Osteoblast (primary cell): Measurements from ENCODE around the gene PRICKLE2. TPM values are rescaled to one million over a fixed set of nuclear protein-coding genes. Genes with fewer than 3 reads are reported as not detected.

Source experiments
- DNase-seq: peaks from one replicate; pipeline ENCODE4 v3.0.0; 2011; ENCODE audit warnings: low spot score, mixed read lengths; ENCODE audit not compliant: insufficient read length; ENCODE audit errors: missing footprints
- H2AFZ ChIP-seq: 2 replicates; pipeline ENCODE4 v1.6.0; 2011; ENCODE audit warnings: mild to moderate bottlenecking, low read length
- H3K27ac ChIP-seq: 2 replicates; pipeline ENCODE4 v1.5.1; 2011; ENCODE audit warnings: mild to moderate bottlenecking, low read depth, low read length, moderate library complexity
- H3K27me3 ChIP-seq: 2 replicates; pipeline ENCODE4 v1.6.0; 2012; ENCODE audit warnings: mild to moderate bottlenecking, control low read depth, inconsistent platforms, low read length, moderate library complexity; ENCODE audit not compliant: insufficient read depth
- H3K36me3 ChIP-seq: 2 replicates; pipeline ENCODE4 v1.5.1; 2011; ENCODE audit warnings: mild to moderate bottlenecking, low read length, control low read depth, moderate library complexity; ENCODE audit not compliant: insufficient read depth
- H3K4me1 ChIP-seq: 2 replicates; pipeline ENCODE4 v1.5.1; 2011; ENCODE audit warnings: mild to moderate bottlenecking, low read length, control low read depth, moderate library complexity; ENCODE audit not compliant: insufficient read depth
- H3K4me2 ChIP-seq: 2 replicates; pipeline ENCODE4 v1.6.0; 2011; ENCODE audit warnings: mild to moderate bottlenecking, low read length; ENCODE audit not compliant: insufficient read depth
- H3K4me3 ChIP-seq: fragments of 200-600 bp; sonication (generic); 3 replicates; pipeline ENCODE4 v1.5.1; 2012; ENCODE audit warnings: mild to moderate bottlenecking, low read length, inconsistent platforms; ENCODE audit not compliant: insufficient read depth
- H3K79me2 ChIP-seq: 2 replicates; pipeline ENCODE4 v1.6.0; 2012; ENCODE audit warnings: mild to moderate bottlenecking, low read length, control low read depth, inconsistent platforms; ENCODE audit not compliant: insufficient read depth
- H3K9me3 ChIP-seq: 2 replicates; pipeline ENCODE4 v1.5.1; 2011; ENCODE audit warnings: low read depth, low read length, control low read depth
- H4K20me1 ChIP-seq: 2 replicates; pipeline ENCODE4 v1.6.0; 2012; ENCODE audit warnings: mild to moderate bottlenecking, low read length, control low read depth; ENCODE audit not compliant: insufficient read depth
- CTCF ChIP-seq: IDR thresholded peaks from 2 replicates; pipeline ENCODE4 v1.5.1; 2011; ENCODE audit warnings: mild to moderate bottlenecking, low read depth, low read length, moderate library complexity; ENCODE audit errors: extremely low read depth
- total RNA-seq: library from RNA; depleted of rRNA; stranded (reverse); fragments of >200 nt; gene quantifications from 2 replicates; pipeline ENCODE4 v1.2.3, GENCODE V29; 2012

The PRICKLE2 gene
- total RNA-seq, 1 donor = 18.8 TPM

- Histone ChIP-seq H3K4me2 (no peak overlapping the region), H2AFZ (no peak overlapping the region), H3K4me1 (no peaks in the 10 kb centered on the region), H3K9me3 (no peaks in the 10 kb centered on the region), H3K36me3 (no peaks in the 10 kb centered on the region), H3K79me2 (no peaks in the 10 kb centered on the region), H3K27ac (no peak overlapping the region), H4K20me1 (no peaks in the 10 kb centered on the region), H3K4me3 (no peak overlapping the region), H3K27me3 (no peaks in the 10 kb centered on the region)
- no peak for TF ChIP-seq CTCF
- no peak for DNase-seq
Measured at GRCh38 chr3:64079369-64080150, 145.7 kb downstream of the PRICKLE2 start.

GRCh38 chr3:64078966-64079365 is 146.3 kb downstream of the PRICKLE2 start:
- no peaks in the 10 kb centered on the region for H3K27me3 ChIP-seq
- no peaks in the 10 kb centered on the region for H3K36me3 ChIP-seq
- DNase-seq = no peak
- H3K27ac ChIP-seq = no peak overlapping the region
- H3K4me3 ChIP-seq = no peak overlapping the region
- TF ChIP-seq CTCF = no peak
- H3K4me1 ChIP-seq = no peaks in the 10 kb centered on the region
- no peak overlapping the region for H3K4me2 ChIP-seq
- H3K9me3 ChIP-seq = no peaks in the 10 kb centered on the region
- H2AFZ ChIP-seq = no peak overlapping the region
- H4K20me1 ChIP-seq = no peaks in the 10 kb centered on the region
- no peaks in the 10 kb centered on the region for H3K79me2 ChIP-seq

GRCh38 chr3:64074895-64075679 is 150.2 kb downstream of the PRICKLE2 start:
- no peaks in the 10 kb centered on the region for H3K4me1 ChIP-seq
- H3K27ac ChIP-seq = no peak overlapping the region
- no peaks in the 10 kb centered on the region for H4K20me1 ChIP-seq
- no peak for DNase-seq
- no peaks in the 10 kb centered on the region for H3K27me3 ChIP-seq
- no peak overlapping the region for H3K4me2 ChIP-seq
- H3K79me2 ChIP-seq = no peaks in the 10 kb centered on the region
- no peaks in the 10 kb centered on the region for H3K9me3 ChIP-seq
- no peak overlapping the region for H3K4me3 ChIP-seq
- H3K36me3 ChIP-seq = no peaks in the 10 kb centered on the region
- H2AFZ ChIP-seq = no peak overlapping the region
- TF ChIP-seq CTCF = no peak

GRCh38 chr3:64074060-64074459 is 151.2 kb downstream of the PRICKLE2 start:
- no peak for DNase-seq
- no peak for TF ChIP-seq CTCF
- no peak overlapping the region for H3K27ac ChIP-seq

More at GRCh38 chr3:64074060-64074459, 151.2 kb downstream of the PRICKLE2 start:
- H3K36me3 ChIP-seq = no peaks in the 10 kb centered on the region
- no peaks in the 10 kb centered on the region for H4K20me1 ChIP-seq
- H3K27me3 ChIP-seq = no peaks in the 10 kb centered on the region
- no peaks in the 10 kb centered on the region for H3K9me3 ChIP-seq
- no peak overlapping the region for H3K4me3 ChIP-seq
- H3K4me1 ChIP-seq = no peaks in the 10 kb centered on the region
- no peak overlapping the region for H2AFZ ChIP-seq
- H3K4me2 ChIP-seq = no peak overlapping the region
- H3K79me2 ChIP-seq = no peaks in the 10 kb centered on the region
